Measurements from ENCODE around the gene ADARB1. TPM values are rescaled to one million over a fixed set of nuclear protein-coding genes. Genes with fewer than 3 reads are reported as not detected.

ADARB1 gene
- total RNA-seq, 2 experiments from 2014 or later = 6.6 to 20.5 TPM

DNA sequence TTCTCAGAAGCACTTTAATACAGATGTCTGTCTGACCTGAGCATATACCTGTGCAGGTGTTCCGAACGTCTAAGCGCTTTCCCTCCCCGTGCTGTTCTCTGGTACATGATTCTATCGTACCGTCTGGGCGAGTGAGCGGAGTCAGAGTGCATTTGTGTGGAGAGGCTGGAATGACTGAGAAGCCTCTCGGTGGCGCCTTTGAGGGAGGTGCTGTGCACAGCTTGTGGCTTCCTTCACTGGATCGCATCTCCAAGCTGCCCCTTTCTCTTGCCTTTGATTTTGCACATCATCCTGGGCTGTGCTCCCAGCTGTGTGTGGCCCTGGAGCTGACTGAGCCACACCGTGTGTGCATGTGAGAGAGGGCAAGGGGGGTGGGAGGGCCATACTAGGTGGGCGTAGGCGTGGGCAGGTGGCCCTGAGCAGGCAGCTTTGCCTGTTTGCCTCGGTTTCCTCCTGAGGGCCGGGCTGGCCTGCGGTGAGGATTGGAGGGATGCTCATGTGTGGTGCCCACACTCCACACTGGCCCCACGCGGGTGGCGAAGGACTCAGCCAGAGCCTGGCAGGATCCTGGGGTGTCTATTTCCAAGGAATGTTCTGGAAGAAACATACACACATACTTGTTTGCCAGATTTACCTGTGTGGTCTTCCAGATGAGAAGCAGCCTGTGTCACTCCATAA is 105.3 kb downstream of the ADARB1 start:
- Histone ChIP-seq H3K36me3 (ENCODE audit: insufficient read depth, low read length) (no peaks in the 10 kb centered on the region), H3K4me1 (ENCODE audit: insufficient read depth, low read length, poor library complexity, severe bottlenecking) (no peaks in the 10 kb centered on the region), H3K27ac (ENCODE audit: low read depth, low read length, poor library complexity, severe bottlenecking) (no peak overlapping the region), H3K9me2 (ENCODE audit: insufficient read depth, low read length) (no peaks in the 10 kb centered on the region), H3K4me3 (ENCODE audit: low read depth, low read length, poor library complexity, severe bottlenecking) (no peak overlapping the region), H2AFZ (ENCODE audit: low read length) (no peak overlapping the region), H3K9me3 (ENCODE audit: low read length) (no peaks in the 10 kb centered on the region), H4K20me1 (ENCODE audit: insufficient read depth, low read length) (no peaks in the 10 kb centered on the region), H3K4me2 (ENCODE audit: low read length) (no peak overlapping the region), H3K79me2 (ENCODE audit: insufficient read depth, low read depth, low read length) (no peaks in the 10 kb centered on the region)
- ChIA-PET POLR2A (no interaction called here), CTCF (ENCODE audit: unreplicated experiment) (no interaction called here)
- BruUV-seq (replicated peaks) = no TSS peak
- TF ChIP-seq EZH2phosphoT487 (IDR thresholded peaks at IDR 0.05; ENCODE audit: borderline replicate concordance, low read depth, low read length) (no peak), CTCF (conservative IDR thresholded peaks at IDR 0.05; ENCODE audit: low read length) (no peak)
- intact Hi-C loops (cut with micrococcal nuclease; ENCODE audit: unreplicated experiment) = no loop called here
- DNase-seq (ENCODE audit: low spot score) = no peak

DNA sequence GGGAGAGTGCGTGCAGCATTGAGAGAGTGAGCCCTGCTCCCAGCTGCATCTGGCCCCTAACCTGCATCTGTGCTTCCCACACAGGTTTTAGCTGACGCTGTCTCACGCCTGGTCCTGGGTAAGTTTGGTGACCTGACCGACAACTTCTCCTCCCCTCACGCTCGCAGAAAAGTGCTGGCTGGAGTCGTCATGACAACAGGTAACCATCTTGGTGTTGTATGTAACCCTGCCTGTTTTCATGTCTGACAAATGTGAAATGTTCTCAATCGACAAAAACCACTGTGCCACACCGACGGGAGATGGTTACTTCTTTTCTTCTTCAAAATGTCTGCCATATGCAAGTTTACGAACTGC is 105.8 kb downstream of the ADARB1 start:
- H3K4me3 ChIP-seq (ENCODE audit: low read depth, low read length, poor library complexity, severe bottlenecking) = no peak overlapping the region
- H3K9me3 ChIP-seq (ENCODE audit: low read length) = no peaks in the 10 kb centered on the region
- H3K4me2 ChIP-seq (ENCODE audit: low read length) = no peak overlapping the region
- POLR2A ChIA-PET = no interaction called here
- no TSS peak for BruUV-seq (replicated peaks)
- CTCF ChIA-PET (ENCODE audit: unreplicated experiment) = no interaction called here
- no peaks in the 10 kb centered on the region for H3K79me2 ChIP-seq (ENCODE audit: insufficient read depth, low read depth, low read length)
- no peaks in the 10 kb centered on the region for H3K36me3 ChIP-seq (ENCODE audit: insufficient read depth, low read length)
- H2AFZ ChIP-seq (ENCODE audit: low read length) = no peak overlapping the region
- H3K27ac ChIP-seq (ENCODE audit: low read depth, low read length, poor library complexity, severe bottlenecking) = no peak overlapping the region
- TF ChIP-seq CTCF (conservative IDR thresholded peaks at IDR 0.05; ENCODE audit: low read length) (no peak), EZH2phosphoT487 (IDR thresholded peaks at IDR 0.05; ENCODE audit: borderline replicate concordance, low read depth, low read length) (no peak)
- intact Hi-C loops (cut with micrococcal nuclease; ENCODE audit: unreplicated experiment) = no loop called here
- DNase-seq (ENCODE audit: low spot score) = no peak
- no peaks in the 10 kb centered on the region for H3K4me1 ChIP-seq (ENCODE audit: insufficient read depth, low read length, poor library complexity, severe bottlenecking)
- H4K20me1 ChIP-seq (ENCODE audit: insufficient read depth, low read length) = no peaks in the 10 kb centered on the region
- no peaks in the 10 kb centered on the region for H3K9me2 ChIP-seq (ENCODE audit: insufficient read depth, low read length)

DNA sequence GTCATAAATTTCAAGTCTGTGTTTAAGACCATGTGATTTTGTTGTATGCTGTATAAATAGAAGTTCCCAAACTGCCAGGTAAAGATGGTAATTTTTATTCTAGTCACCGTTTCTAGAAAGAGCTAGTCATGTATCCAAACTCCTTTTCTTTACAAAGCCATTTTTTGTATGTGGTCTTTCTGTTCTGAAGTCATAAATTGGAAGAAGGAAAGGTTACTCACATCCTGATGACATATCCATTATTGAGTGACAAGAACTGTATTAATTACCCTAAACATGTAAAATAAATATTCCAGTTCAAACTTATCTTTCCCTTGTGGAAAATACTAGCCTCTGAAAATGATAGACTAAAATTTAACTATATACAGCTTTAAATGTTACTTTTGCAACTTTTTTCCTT is 108.6 kb downstream of the ADARB1 start:
- no peak for DNase-seq (ENCODE audit: low spot score)
- CTCF ChIA-PET (ENCODE audit: unreplicated experiment) = no interaction called here
- TF ChIP-seq EZH2phosphoT487 (IDR thresholded peaks at IDR 0.05; ENCODE audit: borderline replicate concordance, low read depth, low read length) (no peak), CTCF (conservative IDR thresholded peaks at IDR 0.05; ENCODE audit: low read length) (no peak)
- Histone ChIP-seq H3K9me2 (ENCODE audit: insufficient read depth, low read length) (no peaks in the 10 kb centered on the region), H3K9me3 (ENCODE audit: low read length) (peaks cover 19% of the 10 kb centered on the region), H3K79me2 (ENCODE audit: insufficient read depth, low read depth, low read length) (no peaks in the 10 kb centered on the region), H3K4me2 (ENCODE audit: low read length) (no peak overlapping the region), H3K4me3 (ENCODE audit: low read depth, low read length, poor library complexity, severe bottlenecking) (no peak overlapping the region), H3K36me3 (ENCODE audit: insufficient read depth, low read length) (no peaks in the 10 kb centered on the region), H2AFZ (ENCODE audit: low read length) (no peak overlapping the region), H3K4me1 (ENCODE audit: insufficient read depth, low read length, poor library complexity, severe bottlenecking) (no peaks in the 10 kb centered on the region), H3K27ac (ENCODE audit: low read depth, low read length, poor library complexity, severe bottlenecking) (no peak overlapping the region), H4K20me1 (ENCODE audit: insufficient read depth, low read length) (no peaks in the 10 kb centered on the region)
- no TSS peak for BruUV-seq (replicated peaks)
- intact Hi-C loops (cut with micrococcal nuclease; ENCODE audit: unreplicated experiment) = no loop called here
- POLR2A ChIA-PET = interaction anchor here (0.7 kb wide), 1 partner anchor 355 kb away, joined by 3 read pairs; no protein-coding TSS in a partner anchor

Measured in OCI-LY7 (cell line).